MM.1S (cell line): ENCODE data around the gene FZD7.

ENCODE experiments used
- CTCF ChIP-seq: fragments of 300-600 bp; sonication (generic); IDR thresholded peaks from 2 replicates; pipeline ENCODE4 v1.5.1; 2016; ENCODE audit warnings: antibody characterized with exemption, low read length, mixed read lengths
- EZH2 ChIP-seq: fragments of 300-600 bp; sonication (generic); optimal IDR thresholded peaks from 2 replicates; pipeline ENCODE3; 2017; ENCODE audit warnings: low read depth, mild to moderate bottlenecking, antibody characterized with exemption, low read length, mixed read lengths
- EZH2phosphoT487 ChIP-seq: fragments of 300-600 bp; sonication (generic); IDR thresholded peaks from 2 replicates; pipeline ENCODE4 v1.6.1; 2018; ENCODE audit warnings: antibody characterized with exemption, low read length

DNA sequence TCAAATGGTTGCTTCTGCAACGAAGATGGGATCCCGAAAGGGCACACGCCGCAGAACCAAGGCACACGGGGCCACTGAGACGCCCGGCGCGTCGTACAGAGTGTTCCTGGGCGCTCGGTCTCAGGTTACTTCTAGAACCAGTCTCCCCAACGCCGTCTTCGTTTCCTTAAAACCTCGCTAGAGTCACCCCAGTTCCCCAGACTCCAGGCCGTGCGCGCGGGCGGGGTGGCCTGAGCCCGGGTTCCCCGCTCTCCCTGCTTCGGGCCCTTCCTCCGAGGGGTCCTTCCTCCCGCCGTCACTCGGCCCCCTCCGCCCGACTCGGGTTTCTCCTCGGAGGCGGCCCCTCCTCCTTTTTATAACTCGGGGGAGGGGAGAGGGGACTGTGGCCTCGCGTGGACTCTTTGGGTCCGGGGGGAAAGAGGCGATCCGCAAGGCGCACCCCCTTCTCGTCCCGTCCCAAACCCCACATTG is 774 bp upstream of the FZD7 start:
- TF ChIP-seq EZH2 (no peak), CTCF (no peak), EZH2phosphoT487 (no peak)
